Measurements from ENCODE around the gene CYP26B1. TPM values are rescaled to one million over a fixed set of nuclear protein-coding genes. Genes with fewer than 3 reads are reported as not detected.

CYP26B1 gene
- polyA plus RNA-seq, 3 donors from 2014 or later: not detected

DNA sequence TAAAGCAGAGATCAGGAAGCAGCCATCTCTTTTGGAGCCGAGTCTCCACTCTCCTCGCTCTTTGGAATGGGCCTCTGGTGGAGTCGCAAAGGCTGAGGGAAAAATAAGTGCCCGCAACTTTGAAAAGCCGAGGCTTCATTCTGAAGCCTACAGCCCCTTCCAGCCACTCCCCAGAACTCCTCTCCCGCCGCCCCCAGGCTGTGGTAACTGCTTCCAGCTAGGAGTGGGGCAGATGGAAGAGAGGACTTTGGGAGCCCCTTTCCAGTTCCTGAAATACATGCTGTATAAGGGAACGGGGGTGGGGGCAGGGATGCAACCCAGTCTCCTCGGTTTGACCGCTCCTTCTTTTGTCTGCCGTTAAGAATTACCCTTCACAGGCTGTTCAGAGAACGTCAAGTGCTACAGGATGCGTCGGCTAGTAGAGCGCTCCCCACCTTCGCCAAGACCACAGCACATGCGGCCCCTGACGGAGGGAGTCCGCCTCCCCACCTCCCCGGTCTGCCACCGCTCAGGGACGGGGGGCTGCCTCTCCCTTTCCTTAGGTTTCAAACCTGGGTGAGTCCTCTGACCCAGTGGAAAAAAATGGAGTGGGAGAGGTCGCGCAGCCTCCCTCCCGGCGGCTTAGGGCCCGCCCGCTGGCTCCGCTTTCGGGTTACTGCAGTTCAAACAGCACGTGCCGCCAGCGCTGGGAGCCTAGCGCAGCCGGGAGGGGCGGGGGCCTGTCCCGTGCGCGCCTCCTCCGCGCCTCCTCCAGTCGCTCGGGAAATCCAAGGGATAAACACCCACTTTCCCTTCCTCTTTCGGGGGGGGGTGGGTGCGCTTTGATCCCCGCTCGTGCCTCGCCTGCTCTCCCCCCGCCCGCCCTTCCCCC, 4.9 kb downstream of the CYP26B1 start:
- Mint-ChIP-seq H3K27me3 (ENCODE audit: low read depth in 3 of 3) (peaks cover 13 to 18% (median 16%) of the 10 kb centered on the region in 3 donors), H3K27ac (no peak overlapping the region), H3K4me3 (no peak overlapping the region), H3K4me1 (peaks cover 15 to 19% of the 10 kb centered on the region in 2 donors), H3K9me3 (peaks cover 0 to 6% (median under 1%) of the 10 kb centered on the region in 6 donors), H3K36me3 (peaks cover 0 to 4% (median 4%) of the 10 kb centered on the region in 3 donors)
- no peak for DNase-seq

DNA sequence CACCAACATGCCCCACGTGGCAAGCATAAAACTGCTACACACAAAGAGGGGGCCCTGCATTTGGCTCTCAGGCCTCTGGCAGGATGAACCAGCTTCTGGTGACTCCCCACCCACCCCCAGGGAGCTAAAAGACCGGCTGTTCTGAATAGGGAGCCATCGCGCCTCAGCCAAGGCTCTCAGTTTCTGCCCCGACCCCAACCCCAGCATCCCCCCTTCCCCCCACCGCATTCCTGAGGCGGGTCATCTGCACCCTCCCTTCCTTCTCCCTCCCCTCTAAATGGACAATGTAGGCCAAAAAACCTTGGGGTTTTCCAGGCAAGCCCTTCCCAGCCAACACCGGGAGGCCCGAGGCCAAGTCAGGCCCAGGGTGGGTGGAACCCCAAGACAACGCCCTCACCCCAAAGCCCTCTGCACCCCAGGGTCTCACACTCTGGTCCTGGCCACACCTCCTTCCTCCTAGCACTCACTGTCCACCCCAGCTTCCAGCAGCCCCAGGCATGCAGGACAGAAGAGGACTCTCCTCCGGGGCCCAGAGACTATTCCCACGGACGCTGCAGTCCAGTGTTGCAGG, 5.7 kb downstream of the CYP26B1 start:
- Mint-ChIP-seq H3K4me3 (peak overlapping the region in 1 of 5 donors; percentile 20), H3K9me3 (peaks cover 0 to 6% (median under 1%) of the 10 kb centered on the region in 6 donors), H3K27me3 (ENCODE audit: low read depth in 3 of 3) (peaks cover 15 to 17% (median 15%) of the 10 kb centered on the region in 3 donors), H3K27ac (no peak overlapping the region), H3K4me1 (peaks cover 14 to 16% of the 10 kb centered on the region in 2 donors), H3K36me3 (peaks cover 0 to 4% (median 4%) of the 10 kb centered on the region in 3 donors)
- no peak for DNase-seq

DNA sequence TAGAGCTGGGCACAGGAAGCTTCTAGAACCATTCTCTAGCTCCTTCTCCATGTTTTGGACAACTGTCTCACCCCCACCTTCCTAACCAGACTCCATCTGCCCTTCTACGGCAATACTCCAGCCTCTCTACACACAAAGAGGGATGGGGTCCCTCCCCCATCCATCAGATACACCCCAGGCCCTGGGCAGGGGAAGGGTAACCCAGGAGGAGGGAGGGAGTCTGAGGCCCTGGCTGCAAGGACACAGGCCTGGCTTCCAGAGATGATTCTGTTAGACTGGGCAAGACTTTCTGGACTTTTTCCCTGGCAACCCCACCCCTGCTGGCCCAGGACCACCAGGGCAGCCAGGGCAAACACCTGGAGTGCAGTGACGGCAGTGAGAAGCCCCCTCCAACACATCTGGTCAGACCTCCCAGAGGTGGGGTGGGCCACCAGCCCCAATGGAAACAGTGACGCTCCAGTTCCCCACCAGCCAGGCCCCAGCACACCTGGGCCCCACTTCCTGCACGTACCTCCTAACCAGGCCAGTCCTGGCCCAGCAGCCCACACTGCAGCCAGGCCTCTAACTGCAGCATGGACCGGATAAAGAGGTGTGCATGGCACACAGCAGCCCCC, 6.5 kb downstream of the CYP26B1 start:
- no peak overlapping the region for H3K27ac Mint-ChIP-seq
- H3K36me3 Mint-ChIP-seq: no peaks in the 10 kb centered on the region
- DNase-seq: no peak
- H3K4me1 Mint-ChIP-seq: peaks cover 8% of the 10 kb centered on the region in 2 donors
- H3K4me3 Mint-ChIP-seq: no peak overlapping the region
- peaks cover 6 to 13% (median 10%) of the 10 kb centered on the region in 3 donors for H3K27me3 Mint-ChIP-seq (ENCODE audit: low read depth in 3 of 3)
- H3K9me3 Mint-ChIP-seq: peaks cover 0 to 3% (median 0%) of the 10 kb centered on the region in 6 donors

DNA sequence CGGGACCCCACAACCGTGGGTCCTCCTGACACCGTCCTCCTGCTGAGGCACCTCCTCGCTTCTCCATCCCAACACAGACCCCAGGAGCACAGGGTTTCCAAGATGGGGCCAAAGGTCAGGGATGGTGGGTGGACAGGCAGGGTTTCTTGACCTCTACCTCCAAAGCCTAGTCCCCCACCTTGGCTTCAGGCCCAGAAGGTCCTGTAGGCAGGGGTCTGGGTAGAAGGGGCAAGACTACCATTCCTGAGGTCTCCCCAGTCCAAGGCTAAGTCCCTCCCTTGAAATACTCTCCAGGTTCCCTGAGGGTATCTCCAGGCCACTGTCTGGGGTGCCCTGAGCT, 7.1 kb downstream of the CYP26B1 start:
- Mint-ChIP-seq H3K4me1 (peaks cover 3 to 5% of the 10 kb centered on the region in 2 donors), H3K36me3 (no peaks in the 10 kb centered on the region), H3K27me3 (ENCODE audit: low read depth in 3 of 3) (peaks cover 4 to 8% (median 5%) of the 10 kb centered on the region in 3 donors), H3K27ac (no peak overlapping the region), H3K4me3 (no peak overlapping the region), H3K9me3 (peaks cover 0 to 2% (median 0%) of the 10 kb centered on the region in 6 donors)
- no peak for DNase-seq

DNA sequence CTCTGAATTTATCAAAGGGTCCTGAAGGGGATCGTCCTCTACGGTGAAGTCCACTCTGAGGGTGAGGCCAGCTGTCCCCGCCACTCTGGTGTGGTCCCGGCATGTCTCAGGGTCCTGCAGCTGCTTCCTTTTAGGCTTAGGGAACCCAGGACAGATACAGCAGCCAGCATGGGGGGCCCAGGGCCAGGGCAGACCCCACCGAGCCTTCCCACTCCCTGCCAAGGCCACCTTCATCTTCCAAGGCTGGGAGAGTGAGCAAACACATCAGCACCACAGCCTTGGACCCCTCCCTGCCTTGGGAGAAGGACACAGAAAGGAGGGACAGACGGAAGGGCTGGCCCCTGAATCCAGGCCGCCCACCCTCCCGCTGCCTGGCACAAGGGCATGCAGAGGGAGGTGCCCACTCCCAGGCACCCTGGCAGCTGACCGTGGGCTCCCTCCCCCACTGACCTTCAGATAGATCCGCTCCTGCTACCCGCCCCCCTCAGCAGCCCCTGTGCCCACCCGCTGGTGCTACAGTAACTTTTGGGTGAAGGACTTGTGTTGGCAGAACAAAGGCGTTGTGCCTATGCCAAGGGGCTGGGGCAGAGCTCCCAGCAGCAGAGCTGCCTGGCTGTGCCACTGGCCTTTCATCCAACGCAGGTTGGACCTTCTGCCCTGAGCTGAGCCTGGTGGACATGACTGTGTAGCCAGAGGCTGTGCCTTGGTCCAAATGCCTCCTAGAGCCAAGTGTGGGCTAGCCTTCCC, 7.6 kb downstream of the CYP26B1 start:
- DNase-seq: no peak
- Mint-ChIP-seq H3K4me3 (no peak overlapping the region), H3K9me3 (no peaks in the 10 kb centered on the region), H3K4me1 (peaks cover 0 to 2% of the 10 kb centered on the region in 2 donors), H3K36me3 (no peaks in the 10 kb centered on the region), H3K27me3 (ENCODE audit: low read depth in 3 of 3) (peaks cover 4 to 6% (median 5%) of the 10 kb centered on the region in 3 donors), H3K27ac (no peak overlapping the region)

DNA sequence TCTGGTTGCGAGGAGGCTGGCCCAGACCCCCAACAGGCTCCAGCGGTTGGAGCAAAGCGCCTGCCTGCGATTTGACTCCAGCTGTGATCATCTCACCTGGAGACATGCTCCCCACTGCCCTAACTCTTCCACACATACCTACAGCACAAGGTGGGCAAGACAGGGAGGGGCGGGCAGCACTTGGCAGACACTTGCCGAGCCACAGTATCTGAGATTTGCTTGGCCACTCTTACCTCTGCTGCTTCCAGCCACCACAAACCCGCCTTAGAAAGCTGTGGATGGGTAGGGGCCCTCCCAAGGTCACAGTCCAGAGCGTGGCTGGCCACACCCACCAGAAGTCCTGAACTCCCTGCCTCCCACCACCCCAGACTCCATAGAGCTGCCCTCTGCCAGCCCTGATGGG, 8.2 kb downstream of the CYP26B1 start:
- peaks cover 0 to 1% of the 10 kb centered on the region in 2 donors for H3K4me1 Mint-ChIP-seq
- DNase-seq: no peak
- no peak overlapping the region for H3K4me3 Mint-ChIP-seq
- no peaks in the 10 kb centered on the region for H3K36me3 Mint-ChIP-seq
- peaks cover 4 to 6% (median 5%) of the 10 kb centered on the region in 3 donors for H3K27me3 Mint-ChIP-seq (ENCODE audit: low read depth in 3 of 3)
- no peak overlapping the region for H3K27ac Mint-ChIP-seq
- H3K9me3 Mint-ChIP-seq: no peaks in the 10 kb centered on the region

DNA sequence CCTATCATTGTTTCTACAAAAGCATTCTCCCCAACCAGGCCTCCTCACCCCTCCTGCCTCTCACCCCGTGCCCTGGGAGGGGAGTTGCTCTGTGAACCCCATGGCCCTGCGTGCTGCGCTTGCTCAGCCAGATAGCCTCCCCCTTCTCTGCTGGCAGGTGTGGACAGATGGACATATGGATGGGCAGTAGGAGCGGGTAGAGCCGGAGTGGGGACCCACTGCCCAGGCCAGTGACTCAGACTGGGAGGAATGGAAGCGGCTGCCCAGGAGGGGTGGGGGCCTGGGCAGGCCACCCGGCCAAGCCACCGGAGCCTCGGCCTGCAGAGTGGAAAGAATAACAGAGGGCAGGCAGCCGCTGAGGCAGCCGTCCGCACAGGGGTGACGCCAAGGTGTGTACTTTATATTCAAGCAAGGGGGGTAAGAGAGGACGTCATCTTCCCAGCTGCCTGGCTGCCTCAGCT, 8.7 kb downstream of the CYP26B1 start:
- Mint-ChIP-seq H3K27me3 (ENCODE audit: low read depth in 3 of 3) (peaks cover 2 to 6% (median 4%) of the 10 kb centered on the region in 3 donors), H3K4me3 (no peak overlapping the region), H3K9me3 (no peaks in the 10 kb centered on the region), H3K4me1 (no peaks in the 10 kb centered on the region), H3K36me3 (no peaks in the 10 kb centered on the region), H3K27ac (no peak overlapping the region)
- no peak for DNase-seq

DNA sequence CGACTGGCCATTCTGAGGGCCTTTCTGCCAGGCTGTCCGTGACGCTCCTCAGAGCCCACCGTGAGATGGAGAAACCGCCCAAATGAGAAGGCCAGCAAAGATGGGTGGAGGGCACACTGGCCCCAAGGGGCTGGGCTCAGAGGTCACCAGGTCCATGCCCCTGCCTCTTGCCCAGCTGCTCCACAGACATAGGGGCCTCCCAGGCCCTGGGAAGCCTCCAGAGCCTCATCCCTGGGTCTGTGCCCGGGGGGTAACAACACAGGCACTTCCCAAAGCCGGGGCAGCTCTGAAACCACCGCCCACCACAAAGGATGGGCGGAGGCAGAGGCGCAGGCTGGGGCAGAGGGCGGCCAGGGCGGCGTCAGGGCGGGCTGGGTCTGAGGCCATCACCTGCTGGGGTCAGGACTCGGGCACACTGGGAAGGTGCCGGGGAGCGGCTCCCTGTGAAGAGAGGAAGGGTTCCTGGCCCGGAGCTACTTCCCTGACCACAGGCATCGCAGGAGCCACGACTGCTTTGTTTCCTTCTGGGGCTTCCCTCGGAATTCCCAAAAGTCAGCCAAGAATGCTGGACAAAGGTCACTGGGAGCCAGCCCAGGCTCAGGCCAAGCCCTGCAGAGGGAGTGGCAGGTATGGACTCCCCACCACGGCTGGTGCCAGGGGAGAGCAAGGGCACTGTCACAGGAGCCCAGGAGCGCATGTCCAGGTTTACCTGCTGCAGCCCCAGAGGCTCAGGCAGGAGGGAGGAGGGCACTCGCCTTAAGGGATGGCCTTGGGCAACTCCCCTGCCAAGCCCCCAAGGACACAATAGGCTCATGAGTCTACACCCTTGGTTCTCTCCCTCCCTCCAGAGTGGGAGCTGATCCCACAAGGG, 9.4 kb downstream of the CYP26B1 start:
- Mint-ChIP-seq H3K4me1 (no peaks in the 10 kb centered on the region), H3K27me3 (ENCODE audit: low read depth in 3 of 3) (peaks cover 2 to 4% (median 4%) of the 10 kb centered on the region in 3 donors), H3K27ac (no peak overlapping the region), H3K9me3 (no peaks in the 10 kb centered on the region), H3K4me3 (no peak overlapping the region), H3K36me3 (no peaks in the 10 kb centered on the region)
- no peak for DNase-seq

DNA sequence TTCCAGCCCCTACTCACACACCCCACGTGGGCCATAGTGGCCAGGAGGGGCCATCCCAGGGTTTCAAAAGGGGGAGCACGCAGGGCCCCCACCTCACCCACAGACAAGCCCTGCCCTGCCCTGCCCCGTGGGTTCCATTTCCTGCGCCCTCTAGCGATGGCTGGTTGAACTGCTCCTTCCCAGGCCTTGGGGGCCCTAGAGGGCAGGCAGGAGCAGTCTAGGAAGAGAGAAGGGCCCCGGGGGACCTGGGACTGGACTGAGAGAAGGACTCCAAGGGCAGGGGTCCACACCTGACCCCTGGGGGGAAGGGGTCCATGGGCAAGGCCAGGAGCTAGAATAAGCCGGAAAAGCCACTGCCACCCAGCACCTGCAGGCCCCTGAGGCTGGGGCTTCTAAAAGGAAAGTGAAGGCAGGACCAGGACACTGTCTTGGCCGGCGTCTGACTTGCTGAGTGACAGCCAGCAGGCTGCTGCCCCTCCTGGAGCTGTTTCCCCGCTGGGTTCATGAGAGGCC, 10.1 kb downstream of the CYP26B1 start:
- no peak overlapping the region for H3K4me3 Mint-ChIP-seq
- H3K36me3 Mint-ChIP-seq: no peaks in the 10 kb centered on the region
- H3K27me3 Mint-ChIP-seq (ENCODE audit: low read depth in 3 of 3): peaks cover 0 to 4% (median 2%) of the 10 kb centered on the region in 3 donors
- DNase-seq: peak; percentile 21 to 43 (median 24)
- no peaks in the 10 kb centered on the region for H3K9me3 Mint-ChIP-seq
- no peaks in the 10 kb centered on the region for H3K4me1 Mint-ChIP-seq
- no peak overlapping the region for H3K27ac Mint-ChIP-seq

DNA sequence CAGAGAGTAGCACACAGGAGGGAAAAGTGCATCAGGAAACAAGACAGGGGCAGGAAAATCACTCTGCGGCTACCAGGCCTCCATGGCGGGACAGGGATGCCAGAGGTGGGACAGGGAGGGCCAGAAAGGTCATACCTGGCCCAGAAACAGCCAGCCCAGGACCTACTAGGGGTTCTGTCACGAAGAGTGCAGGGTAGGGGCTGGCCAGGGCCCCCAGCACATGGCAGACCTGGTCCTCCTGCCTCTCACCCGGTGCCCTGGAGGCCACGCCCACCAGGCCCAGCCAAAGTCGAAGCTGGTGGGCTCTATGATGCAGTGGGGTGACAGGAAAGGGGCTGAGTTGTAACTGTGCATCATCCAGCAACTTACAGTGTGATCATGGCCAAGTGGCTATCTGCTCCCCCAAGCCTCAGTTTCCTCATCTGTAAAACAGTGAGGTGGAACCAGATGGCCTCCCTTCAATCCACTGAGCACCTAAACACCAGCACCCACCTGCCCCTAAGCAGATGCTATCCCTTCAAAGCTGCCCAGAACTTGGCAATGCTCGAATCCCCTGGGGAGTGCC, 10.6 kb downstream of the CYP26B1 start:
- Mint-ChIP-seq H3K27ac (no peak overlapping the region), H3K27me3 (ENCODE audit: low read depth in 3 of 3) (peaks cover 0 to 2% (median 1%) of the 10 kb centered on the region in 3 donors), H3K9me3 (no peaks in the 10 kb centered on the region), H3K36me3 (no peaks in the 10 kb centered on the region), H3K4me3 (no peak overlapping the region), H3K4me1 (no peaks in the 10 kb centered on the region)
- DNase-seq: no peak

DNA sequence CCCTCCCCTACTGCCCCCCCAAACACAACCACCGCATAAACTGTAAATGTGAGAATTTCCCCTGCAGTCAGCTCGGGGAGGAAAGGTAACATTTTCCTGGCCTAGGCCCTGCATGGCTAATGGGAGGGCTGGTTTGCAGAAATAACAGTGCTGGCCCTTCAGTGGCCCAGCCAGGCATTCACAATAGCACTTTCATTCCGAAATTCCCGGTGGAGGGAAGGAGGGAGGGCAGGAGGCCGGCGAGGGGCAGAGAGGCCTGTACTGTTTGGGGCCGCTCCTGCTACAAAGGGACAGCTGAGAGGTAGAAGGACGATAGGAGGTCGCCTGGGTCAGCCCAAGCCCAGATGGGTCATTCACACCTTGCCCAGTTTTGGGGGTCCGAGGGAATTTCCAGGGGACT, 11.3 kb downstream of the CYP26B1 start:
- Mint-ChIP-seq H3K4me3 (no peak overlapping the region), H3K27ac (no peak overlapping the region), H3K4me1 (no peaks in the 10 kb centered on the region), H3K9me3 (no peaks in the 10 kb centered on the region), H3K36me3 (no peaks in the 10 kb centered on the region), H3K27me3 (ENCODE audit: low read depth in 3 of 3) (peaks cover 0 to 2% (median 1%) of the 10 kb centered on the region in 3 donors)
- DNase-seq: no peak

DNA sequence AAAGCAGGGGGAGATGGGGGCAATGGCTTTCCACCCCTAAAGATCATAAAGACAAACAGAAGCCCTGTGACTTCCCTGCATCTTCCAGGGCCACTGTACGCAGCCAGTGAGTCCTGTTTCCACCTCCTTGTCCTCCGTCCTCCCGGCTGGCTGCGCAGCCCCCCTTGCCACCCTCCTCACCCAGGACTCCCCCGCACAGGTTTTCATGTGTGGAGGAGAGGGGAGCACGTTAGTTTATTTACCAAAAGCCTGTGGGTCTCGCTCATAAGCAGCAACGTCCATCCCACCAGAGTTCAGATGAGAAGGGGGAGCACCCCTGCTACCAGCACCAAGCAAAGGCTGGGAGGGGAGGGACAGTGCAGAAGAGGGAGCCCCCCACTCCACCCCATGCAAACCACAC, 11.7 kb downstream of the CYP26B1 start:
- no peak for DNase-seq
- H3K27me3 Mint-ChIP-seq (ENCODE audit: low read depth in 3 of 3): peaks cover 0 to 2% (median 1%) of the 10 kb centered on the region in 3 donors
- H3K4me3 Mint-ChIP-seq: no peak overlapping the region
- no peaks in the 10 kb centered on the region for H3K36me3 Mint-ChIP-seq
- H3K9me3 Mint-ChIP-seq: no peaks in the 10 kb centered on the region
- no peaks in the 10 kb centered on the region for H3K4me1 Mint-ChIP-seq
- H3K27ac Mint-ChIP-seq: no peak overlapping the region
